ENCODE results near the gene ACVRL1. TPM values are rescaled to one million over a fixed set of nuclear protein-coding genes. Genes with fewer than 3 reads are reported as not detected.

Gene ACVRL1
- total and polyA plus RNA-seq, 10 of the 15 experiments (the other 5 are each of a cell fraction or from before 2014, with no cell fraction given): not detected

GRCh38 chr12:51901121-51901817 is 6.0 kb upstream of the ACVRL1 start (continued):
- TF ChIP-seq PML (IDR thresholded peaks at IDR 0.05; ENCODE audit: low read length) (no peak), PAX8 (IDR thresholded peaks at IDR 0.05) (no peak)

GRCh38 chr12:51901881-51902280 is 5.4 kb upstream of the ACVRL1 start:
- BruUV-seq (replicated peaks): no TSS peak
- FAIRE-seq (no peak), DNase-seq (ENCODE audit: low read depth, low spot score) (no peak), ATAC-seq (no peak)
- H3K4me2 ChIP-seq (ENCODE audit: control insufficient read depth, insufficient read depth): no peak overlapping the region
- ChIA-PET POLR2A (no interaction called here), RAD21 (ENCODE audit: unreplicated experiment) (no interaction called here), CTCF (no interaction called here), SMC1A (ENCODE audit: uncharacterized antibody, unreplicated experiment) (interaction anchor here (0.6 kb wide), 1 partner anchor 360 kb away, joined by 3 read pairs; no protein-coding TSS in a partner anchor)
- no peaks in the 10 kb centered on the region for H3K36me3 ChIP-seq (ENCODE audit: control insufficient read depth in 2 of 2, insufficient read depth in 2 of 2, low read length in 1 of 2)
- intact Hi-C loops (cut with micrococcal nuclease; ENCODE audit: unreplicated experiment) (no loop called here), in situ Hi-C loops (cut with MboI) (no loop called here)
- H3K27ac ChIP-seq (ENCODE audit: control insufficient read depth, insufficient read depth): no peak overlapping the region
- H3K9me3 ChIP-seq (replicated peaks; ENCODE audit: control insufficient read depth, insufficient read depth, low read length): no peaks in the 10 kb centered on the region
- no peaks in the 10 kb centered on the region for H3K79me2 ChIP-seq (ENCODE audit: control insufficient read depth, insufficient read depth, low read length)
- no peaks in the 10 kb centered on the region for H3K4me1 ChIP-seq (ENCODE audit: control insufficient read depth, insufficient read depth, low read length)
- H4K20me1 ChIP-seq (ENCODE audit: control insufficient read depth, insufficient read depth): no peaks in the 10 kb centered on the region
- H3K4me3 ChIP-seq: no peak overlapping the region
- no peak overlapping the region for H2AFZ ChIP-seq (ENCODE audit: control insufficient read depth, low read depth, low read length)
- 84% methylated on average over 10 of the region's 11 CpGs for WGBS (ENCODE audit: insufficient coverage, insufficient replicate concordance, low lambda C conversion rate, missing lambda C conversion rate)
- no peak overlapping the region for H3K9ac ChIP-seq (ENCODE audit: control insufficient read depth, insufficient read depth, low read length)
- peaks cover 3% of the 10 kb centered on the region in 2 experiments; a peak in 3 of 4 replicates for H3K27me3 ChIP-seq (replicated peaks in 1 of 2; ENCODE audit: control insufficient read depth in 2 of 2, insufficient read depth in 2 of 2, low read length in 1 of 2)
- TF ChIP-seq ESRRA (IDR thresholded peaks at IDR 0.05; ENCODE audit: low read length) (no peak), CBX5 (IDR thresholded peaks at IDR 0.05; ENCODE audit: low read depth) (no peak), ATF7 (IDR thresholded peaks at IDR 0.05; ENCODE audit: low read depth) (no peak), NR2C1 (IDR thresholded peaks at IDR 0.05) (no peak), BCL3 (IDR thresholded peaks at IDR 0.05; ENCODE audit: borderline replicate concordance, insufficient read depth, low read depth, low read length, poor library complexity, severe bottlenecking) (no peak), ZBTB11 (CRISPR knock-in tag; IDR thresholded peaks at IDR 0.05) (no peak), SMARCA5 (IDR thresholded peaks at IDR 0.05) (no peak), HCFC1 (IDR thresholded peaks at IDR 0.05; ENCODE audit: low read length) (no peak), ZBED1 (IDR thresholded peaks at IDR 0.05; ENCODE audit: borderline replicate concordance) (no peak), ZBTB40 (IDR thresholded peaks at IDR 0.05; ENCODE audit: borderline replicate concordance) (no peak), SIN3A (IDR thresholded peaks at IDR 0.05; ENCODE audit: low read depth, low read length) (no peak), TBL1XR1 (IDR thresholded peaks at IDR 0.05; ENCODE audit: low read depth, low read length) (no peak), BACH1 (IDR thresholded peaks at IDR 0.05; ENCODE audit: borderline replicate concordance) (no peak)

Measured in GM12878 (cell line).